HG03521 (cell line): ENCODE data around the gene L3MBTL4.
"Not testable (repeated sequence)": the region's sequence is repeated elsewhere in the genome, so short reads cannot be mapped to it uniquely, and the experiment has no call there.

Experiments used
- ATAC-seq: cut with Tn5 transposase; IDR thresholded peaks from one replicate; pipeline ENCODE4 v1.9.1; 2021; ENCODE audit warnings: mild to moderate bottlenecking, moderate library complexity; ENCODE audit not compliant: unreplicated experiment

Gene L3MBTL4

GRCh38 chr18:6406910-6407470, 7.7 kb downstream of the L3MBTL4 start:
- ATAC-seq: no peak

DNA sequence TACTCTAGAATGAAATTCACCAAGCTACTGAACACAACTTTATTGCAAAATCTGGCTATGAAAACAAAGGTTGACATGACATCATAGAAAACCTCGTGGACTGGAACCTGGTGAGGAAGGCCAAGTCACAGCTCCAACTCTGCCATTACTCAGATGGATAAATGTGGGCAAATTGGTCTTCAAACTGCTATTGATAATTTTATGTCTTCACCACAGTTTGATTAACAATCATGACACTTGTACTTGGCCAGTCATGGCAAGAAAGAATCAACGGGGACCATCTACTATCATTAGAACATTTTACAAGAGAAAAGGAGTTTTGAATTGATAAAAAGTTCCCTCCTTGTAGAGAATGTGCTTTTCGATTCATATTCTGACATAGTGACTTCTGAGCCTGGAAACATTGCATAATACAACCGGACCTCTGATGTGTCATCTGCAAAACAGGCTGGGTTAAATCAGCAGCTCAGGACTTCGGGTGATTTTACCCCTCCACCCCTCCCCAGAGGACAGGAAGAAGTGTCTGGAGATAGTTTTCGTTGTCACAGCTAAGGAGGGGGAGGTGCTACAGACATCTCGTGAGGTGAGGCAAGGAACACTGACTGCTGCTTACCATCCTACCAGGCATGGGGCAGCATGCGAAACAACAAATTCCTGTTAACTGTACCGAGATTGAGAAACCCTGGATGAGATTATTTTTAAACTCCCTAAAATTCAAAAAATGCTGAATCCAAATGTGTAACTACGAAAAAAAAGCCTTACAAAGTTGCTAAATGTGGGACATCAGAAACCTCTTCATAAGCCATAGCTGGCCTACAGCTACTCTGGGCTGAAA, 8.4 kb downstream of the L3MBTL4 start:
- no peak for ATAC-seq

DNA sequence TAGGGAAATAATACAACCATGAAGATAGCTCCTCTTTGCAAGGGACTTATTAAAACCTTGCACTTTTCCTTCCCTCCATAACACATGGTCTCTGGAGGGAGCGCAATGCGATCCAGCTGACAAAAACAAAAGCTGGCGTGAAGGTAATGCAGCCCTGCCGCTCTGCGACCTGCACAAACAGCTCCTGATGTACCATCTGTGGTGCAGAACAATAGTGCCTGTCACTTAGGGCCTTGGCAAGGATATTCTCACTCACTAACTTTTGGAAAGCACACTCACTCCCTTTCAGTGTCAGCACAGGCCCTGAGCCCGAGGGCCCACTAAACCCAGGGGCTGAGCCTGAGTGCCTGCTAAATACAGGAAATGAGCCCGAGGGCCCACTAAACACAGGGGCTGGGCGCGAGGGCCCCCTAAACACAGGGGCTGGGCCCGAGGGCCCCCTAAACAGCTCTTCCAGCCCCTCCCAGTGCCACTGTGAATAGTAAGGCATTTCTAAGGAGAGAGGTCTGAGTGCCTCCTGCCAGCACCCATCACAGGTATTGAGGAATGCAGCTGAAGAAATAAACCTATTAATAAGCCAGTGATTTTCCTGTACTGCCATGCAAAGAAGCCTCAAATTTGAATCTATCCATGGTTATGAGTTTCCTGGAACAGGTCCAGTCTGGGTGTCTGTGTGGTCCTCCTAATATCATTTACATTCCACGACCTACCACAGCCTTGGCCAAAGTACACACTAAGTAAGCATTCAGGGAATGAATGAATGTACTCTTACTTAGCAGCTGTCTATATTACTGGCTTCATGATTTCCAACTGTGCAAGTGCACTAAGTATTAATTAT, 9.3 kb downstream of the L3MBTL4 start:
- no peak for ATAC-seq

DNA sequence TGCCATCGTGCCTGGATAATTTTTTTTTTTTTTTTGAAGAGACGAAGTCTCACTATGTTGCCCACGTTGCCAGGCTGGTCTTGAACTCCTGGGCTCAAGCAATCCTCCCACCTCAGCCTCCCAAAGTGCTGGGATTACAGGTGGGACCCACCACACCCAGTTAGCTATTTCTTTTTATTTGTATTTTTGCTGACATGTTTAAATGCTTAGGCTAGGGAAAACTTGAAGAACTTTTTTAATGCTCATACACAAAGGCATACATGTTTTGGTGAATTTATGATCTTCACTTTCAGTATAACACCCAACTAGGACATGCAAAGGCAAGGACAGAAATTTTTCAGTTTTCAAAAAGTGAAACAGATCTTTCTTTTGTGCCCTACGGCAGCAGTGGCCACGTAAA, 9.9 kb downstream of the L3MBTL4 start:
- ATAC-seq: no peak

- ATAC-seq: no peak
Observed at GRCh38 chr18:6401687-6402086, 13.0 kb downstream of the L3MBTL4 start.

GRCh38 chr18:6399776-6400175, 14.9 kb downstream of the L3MBTL4 start:
- ATAC-seq: no peak

GRCh38 chr18:6397931-6398566, 16.7 kb downstream of the L3MBTL4 start:
- ATAC-seq: no peak

GRCh38 chr18:6396847-6397246, 17.9 kb downstream of the L3MBTL4 start:
- no peak for ATAC-seq

- ATAC-seq: no peak
Observed at GRCh38 chr18:6396276-6396675, 18.4 kb downstream of the L3MBTL4 start.

DNA sequence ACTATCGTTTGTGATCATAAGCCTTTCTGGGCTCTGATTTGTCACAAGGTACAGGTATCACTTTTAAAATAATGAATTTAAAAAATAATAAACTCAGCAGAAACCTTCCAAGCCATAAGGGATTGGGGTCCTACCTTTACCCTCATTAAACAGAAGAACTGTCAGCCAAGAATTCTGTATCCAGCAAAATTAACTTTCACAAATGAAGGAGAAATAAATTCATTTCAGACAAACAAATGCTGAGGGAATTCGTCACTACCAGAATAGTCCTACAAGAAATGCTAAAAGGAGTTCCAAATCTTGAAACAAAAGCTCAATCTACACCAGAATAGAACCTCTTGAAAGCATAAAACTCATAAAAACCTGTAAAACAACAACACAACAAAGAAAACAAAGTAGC, 25.7 kb downstream of the L3MBTL4 start:
- ATAC-seq: no peak

GRCh38 chr18:6382963-6383362, 31.7 kb downstream of the L3MBTL4 start:
- no peak for ATAC-seq

DNA sequence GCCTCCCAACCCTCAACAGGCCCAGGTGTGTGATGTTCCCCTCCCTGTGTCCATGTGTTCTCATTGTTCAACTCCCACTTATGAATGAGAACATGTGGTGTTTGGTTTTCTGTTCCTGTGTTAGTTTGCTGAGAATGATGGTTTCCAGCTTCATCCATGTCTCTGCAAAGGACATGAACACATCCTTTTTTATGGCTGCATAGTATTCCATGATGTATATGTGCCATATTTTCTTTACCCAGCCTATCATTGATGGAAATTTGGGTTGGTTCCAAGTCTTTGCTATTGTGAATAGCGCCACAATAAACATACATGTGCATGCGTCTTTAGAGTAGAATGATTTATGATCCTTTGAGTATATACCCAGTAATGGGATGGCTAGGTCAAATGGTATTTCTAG, 37.2 kb downstream of the L3MBTL4 start:
- ATAC-seq: not testable (repeated sequence)

- ATAC-seq: no peak
Observed at GRCh38 chr18:6376433-6377229, 38.1 kb downstream of the L3MBTL4 start.

GRCh38 chr18:6374935-6375529, 39.7 kb downstream of the L3MBTL4 start:
- ATAC-seq: no peak

DNA sequence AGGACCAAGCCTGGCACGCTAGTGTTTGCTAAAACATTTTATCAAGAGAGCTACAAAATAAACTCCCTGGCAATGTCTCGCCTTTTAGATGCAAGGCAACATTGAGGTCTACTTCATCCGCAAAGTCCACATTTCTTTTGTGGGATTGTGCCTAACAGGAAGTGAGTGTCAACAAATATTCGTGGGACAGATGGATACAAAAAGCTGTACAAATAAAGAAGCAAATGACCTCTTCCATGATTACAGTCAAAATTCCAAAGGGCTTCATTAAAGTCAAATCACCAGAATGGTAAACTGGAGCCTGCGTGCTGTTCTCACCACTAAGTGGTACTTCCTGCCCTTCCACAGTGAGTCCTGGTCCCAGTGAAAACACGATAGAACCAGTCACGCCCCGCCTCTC, 40.4 kb downstream of the L3MBTL4 start:
- no peak for ATAC-seq

DNA sequence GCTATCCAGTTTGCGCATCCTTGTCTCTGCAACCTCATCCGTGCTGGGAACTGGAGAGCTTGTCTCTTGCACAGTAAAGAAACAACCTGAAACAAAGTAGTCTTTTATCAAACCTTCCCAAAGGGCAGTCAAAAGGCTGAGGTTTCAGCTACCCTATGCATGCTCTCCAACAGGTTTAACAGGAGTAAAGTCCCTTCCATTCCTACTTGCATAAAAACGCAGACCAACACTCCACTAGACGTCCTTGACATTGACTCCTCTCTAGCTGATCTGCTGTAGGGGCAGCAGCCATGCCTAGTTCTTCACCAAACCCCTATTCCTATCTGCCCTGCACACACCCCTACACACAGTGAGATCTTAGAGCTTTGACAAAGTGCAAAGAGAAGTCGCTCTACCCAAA, 41.5 kb downstream of the L3MBTL4 start:
- no peak for ATAC-seq

GRCh38 chr18:6370886-6371635, 43.6 kb downstream of the L3MBTL4 start:
- no peak for ATAC-seq

- no peak for ATAC-seq
Observed at GRCh38 chr18:6370410-6370809, 44.3 kb downstream of the L3MBTL4 start.

DNA sequence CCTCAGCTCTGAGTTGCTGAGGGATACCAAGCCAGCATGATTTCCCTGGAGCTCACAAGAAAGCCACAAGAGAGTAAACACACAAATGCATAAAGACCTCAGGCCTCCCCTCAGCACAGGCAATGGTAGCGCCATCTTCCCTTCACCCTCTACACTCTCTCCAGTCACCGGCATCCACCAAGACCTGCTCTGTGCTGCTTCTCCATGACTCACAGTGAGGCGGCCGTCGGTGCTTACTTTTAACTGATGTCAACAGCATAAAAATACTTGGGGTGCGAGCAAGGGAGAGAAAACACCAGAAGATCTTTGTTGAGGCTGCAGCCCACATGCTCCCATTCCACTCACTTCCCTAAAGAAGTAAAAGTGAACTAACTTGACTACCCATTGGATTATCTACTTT, 46.7 kb downstream of the L3MBTL4 start:
- no peak for ATAC-seq
